Measurements from ENCODE around the gene NUAK1.

Gene NUAK1

GRCh38 chr12:106066051-106066705, 72.6 kb downstream of the NUAK1 start:
- no peaks in the 10 kb centered on the region for H3K9me3 ChIP-seq (ENCODE audit: control insufficient read depth in 2 of 2, low read length in 2 of 2)
- H3K4me3 ChIP-seq (ENCODE audit: low read length in 2 of 2), result no peak overlapping the region
- H3K9ac ChIP-seq (ENCODE audit: low read depth in 1 of 2, low read length in 2 of 2), result no peak overlapping the region
- no peaks in the 10 kb centered on the region for H3K4me1 ChIP-seq (ENCODE audit: control insufficient read depth in 2 of 2, insufficient read depth in 2 of 2, low read length in 2 of 2)
- H3K27ac ChIP-seq (ENCODE audit: low read depth in 2 of 2, low read length in 2 of 2), result no peak overlapping the region
- H3K27me3 ChIP-seq (ENCODE audit: control insufficient read depth in 2 of 2, insufficient read depth in 2 of 2, low read length in 2 of 2), result no peaks in the 10 kb centered on the region
- H3K36me3 ChIP-seq (ENCODE audit: control insufficient read depth in 2 of 2, insufficient read depth in 2 of 2, low read length in 2 of 2), result no peaks in the 10 kb centered on the region

GRCh38 chr12:106065506-106065905, 73.2 kb downstream of the NUAK1 start:
- Histone ChIP-seq H3K4me3 (ENCODE audit: low read length in 2 of 2) (no peak overlapping the region), H3K27ac (ENCODE audit: low read depth in 2 of 2, low read length in 2 of 2) (no peak overlapping the region), H3K27me3 (ENCODE audit: control insufficient read depth in 2 of 2, insufficient read depth in 2 of 2, low read length in 2 of 2) (no peaks in the 10 kb centered on the region), H3K9ac (ENCODE audit: low read depth in 1 of 2, low read length in 2 of 2) (no peak overlapping the region), H3K4me1 (ENCODE audit: control insufficient read depth in 2 of 2, insufficient read depth in 2 of 2, low read length in 2 of 2) (no peaks in the 10 kb centered on the region), H3K36me3 (ENCODE audit: control insufficient read depth in 2 of 2, insufficient read depth in 2 of 2, low read length in 2 of 2) (no peaks in the 10 kb centered on the region), H3K9me3 (ENCODE audit: control insufficient read depth in 2 of 2, low read length in 2 of 2) (no peaks in the 10 kb centered on the region)

- Histone ChIP-seq H3K4me1 (ENCODE audit: control insufficient read depth in 2 of 2, insufficient read depth in 2 of 2, low read length in 2 of 2) (no peaks in the 10 kb centered on the region), H3K27me3 (ENCODE audit: control insufficient read depth in 2 of 2, insufficient read depth in 2 of 2, low read length in 2 of 2) (no peaks in the 10 kb centered on the region), H3K36me3 (ENCODE audit: control insufficient read depth in 2 of 2, insufficient read depth in 2 of 2, low read length in 2 of 2) (no peaks in the 10 kb centered on the region), H3K4me3 (ENCODE audit: low read length in 2 of 2) (no peak overlapping the region), H3K9me3 (ENCODE audit: control insufficient read depth in 2 of 2, low read length in 2 of 2) (no peaks in the 10 kb centered on the region), H3K27ac (ENCODE audit: low read depth in 2 of 2, low read length in 2 of 2) (no peak overlapping the region), H3K9ac (ENCODE audit: low read depth in 1 of 2, low read length in 2 of 2) (no peak overlapping the region)
Measured at GRCh38 chr12:106064721-106065021, 74.1 kb downstream of the NUAK1 start.

GRCh38 chr12:106063826-106064720, 74.7 kb downstream of the NUAK1 start:
- Histone ChIP-seq H3K36me3 (ENCODE audit: control insufficient read depth in 2 of 2, insufficient read depth in 2 of 2, low read length in 2 of 2) (no peaks in the 10 kb centered on the region), H3K27me3 (ENCODE audit: control insufficient read depth in 2 of 2, insufficient read depth in 2 of 2, low read length in 2 of 2) (no peaks in the 10 kb centered on the region), H3K27ac (ENCODE audit: low read depth in 2 of 2, low read length in 2 of 2) (no peak overlapping the region), H3K9ac (ENCODE audit: low read depth in 1 of 2, low read length in 2 of 2) (no peak overlapping the region), H3K4me1 (ENCODE audit: control insufficient read depth in 2 of 2, insufficient read depth in 2 of 2, low read length in 2 of 2) (no peaks in the 10 kb centered on the region), H3K4me3 (ENCODE audit: low read length in 2 of 2) (no peak overlapping the region), H3K9me3 (ENCODE audit: control insufficient read depth in 2 of 2, low read length in 2 of 2) (no peaks in the 10 kb centered on the region)

- Histone ChIP-seq H3K27me3 (ENCODE audit: control insufficient read depth in 2 of 2, insufficient read depth in 2 of 2, low read length in 2 of 2) (no peaks in the 10 kb centered on the region), H3K9me3 (ENCODE audit: control insufficient read depth in 2 of 2, low read length in 2 of 2) (no peaks in the 10 kb centered on the region), H3K27ac (ENCODE audit: low read depth in 2 of 2, low read length in 2 of 2) (no peak overlapping the region), H3K36me3 (ENCODE audit: control insufficient read depth in 2 of 2, insufficient read depth in 2 of 2, low read length in 2 of 2) (no peaks in the 10 kb centered on the region), H3K9ac (ENCODE audit: low read depth in 1 of 2, low read length in 2 of 2) (no peak overlapping the region), H3K4me1 (ENCODE audit: control insufficient read depth in 2 of 2, insufficient read depth in 2 of 2, low read length in 2 of 2) (no peaks in the 10 kb centered on the region), H3K4me3 (ENCODE audit: low read length in 2 of 2) (no peak overlapping the region)
Measured at GRCh38 chr12:106062693-106063092, 76.1 kb downstream of the NUAK1 start.

GRCh38 chr12:106058256-106059182, 80.2 kb downstream of the NUAK1 start:
- Histone ChIP-seq H3K4me3 (ENCODE audit: low read length in 2 of 2) (no peak overlapping the region), H3K4me1 (ENCODE audit: control insufficient read depth in 2 of 2, insufficient read depth in 2 of 2, low read length in 2 of 2) (no peaks in the 10 kb centered on the region), H3K9ac (ENCODE audit: low read depth in 1 of 2, low read length in 2 of 2) (no peak overlapping the region), H3K27me3 (ENCODE audit: control insufficient read depth in 2 of 2, insufficient read depth in 2 of 2, low read length in 2 of 2) (peaks cover 0 to 3% of the 10 kb centered on the region in 2 donors), H3K36me3 (ENCODE audit: control insufficient read depth in 2 of 2, insufficient read depth in 2 of 2, low read length in 2 of 2) (no peaks in the 10 kb centered on the region), H3K9me3 (ENCODE audit: control insufficient read depth in 2 of 2, low read length in 2 of 2) (no peaks in the 10 kb centered on the region), H3K27ac (ENCODE audit: low read depth in 2 of 2, low read length in 2 of 2) (no peak overlapping the region)

- Histone ChIP-seq H3K27me3 (ENCODE audit: control insufficient read depth in 2 of 2, insufficient read depth in 2 of 2, low read length in 2 of 2) (peaks cover 0 to 3% of the 10 kb centered on the region in 2 donors), H3K27ac (ENCODE audit: low read depth in 2 of 2, low read length in 2 of 2) (no peak overlapping the region), H3K4me1 (ENCODE audit: control insufficient read depth in 2 of 2, insufficient read depth in 2 of 2, low read length in 2 of 2) (no peaks in the 10 kb centered on the region), H3K9ac (ENCODE audit: low read depth in 1 of 2, low read length in 2 of 2) (no peak overlapping the region), H3K9me3 (ENCODE audit: control insufficient read depth in 2 of 2, low read length in 2 of 2) (no peaks in the 10 kb centered on the region), H3K4me3 (ENCODE audit: low read length in 2 of 2) (no peak overlapping the region), H3K36me3 (ENCODE audit: control insufficient read depth in 2 of 2, insufficient read depth in 2 of 2, low read length in 2 of 2) (no peaks in the 10 kb centered on the region)
Measured at GRCh38 chr12:106054049-106054448, 84.7 kb downstream of the NUAK1 start.

- no peaks in the 10 kb centered on the region for H3K9me3 ChIP-seq (ENCODE audit: control insufficient read depth in 2 of 2, low read length in 2 of 2)
- H3K4me1 ChIP-seq (ENCODE audit: control insufficient read depth in 2 of 2, insufficient read depth in 2 of 2, low read length in 2 of 2), result no peaks in the 10 kb centered on the region
- H3K4me3 ChIP-seq (ENCODE audit: low read length in 2 of 2), result no peak overlapping the region
- H3K27me3 ChIP-seq (ENCODE audit: control insufficient read depth in 2 of 2, insufficient read depth in 2 of 2, low read length in 2 of 2), result peaks cover 0 to 3% of the 10 kb centered on the region in 2 donors
- no peaks in the 10 kb centered on the region for H3K36me3 ChIP-seq (ENCODE audit: control insufficient read depth in 2 of 2, insufficient read depth in 2 of 2, low read length in 2 of 2)
- no peak overlapping the region for H3K9ac ChIP-seq (ENCODE audit: low read depth in 1 of 2, low read length in 2 of 2)
- no peak overlapping the region for H3K27ac ChIP-seq (ENCODE audit: low read depth in 2 of 2, low read length in 2 of 2)
Measured at GRCh38 chr12:106051853-106052531, 86.8 kb downstream of the NUAK1 start.

- no peak overlapping the region for H3K27ac ChIP-seq (ENCODE audit: low read depth in 2 of 2, low read length in 2 of 2)
- no peaks in the 10 kb centered on the region for H3K36me3 ChIP-seq (ENCODE audit: control insufficient read depth in 2 of 2, insufficient read depth in 2 of 2, low read length in 2 of 2)
- H3K4me1 ChIP-seq (ENCODE audit: control insufficient read depth in 2 of 2, insufficient read depth in 2 of 2, low read length in 2 of 2), result no peaks in the 10 kb centered on the region
- no peak overlapping the region for H3K4me3 ChIP-seq (ENCODE audit: low read length in 2 of 2)
- H3K27me3 ChIP-seq (ENCODE audit: control insufficient read depth in 2 of 2, insufficient read depth in 2 of 2, low read length in 2 of 2), result peaks cover 0 to 3% of the 10 kb centered on the region in 2 donors
- no peaks in the 10 kb centered on the region for H3K9me3 ChIP-seq (ENCODE audit: control insufficient read depth in 2 of 2, low read length in 2 of 2)
- no peak overlapping the region for H3K9ac ChIP-seq (ENCODE audit: low read depth in 1 of 2, low read length in 2 of 2)
Measured at GRCh38 chr12:106049546-106049945, 89.2 kb downstream of the NUAK1 start.

Data from mucosa of rectum (tissue), 2 donors.